ENCODE data around the gene PPP1R11. TPM values are rescaled to one million over a fixed set of nuclear protein-coding genes. Genes with fewer than 3 reads are reported as not detected.

Gene PPP1R11
- total and polyA plus RNA-seq, 9 of the 15 experiments (the other 6 are each of a cell fraction or from before 2014, with no cell fraction given), result 17.8 to 94.8 (median 44.6) TPM

DNA sequence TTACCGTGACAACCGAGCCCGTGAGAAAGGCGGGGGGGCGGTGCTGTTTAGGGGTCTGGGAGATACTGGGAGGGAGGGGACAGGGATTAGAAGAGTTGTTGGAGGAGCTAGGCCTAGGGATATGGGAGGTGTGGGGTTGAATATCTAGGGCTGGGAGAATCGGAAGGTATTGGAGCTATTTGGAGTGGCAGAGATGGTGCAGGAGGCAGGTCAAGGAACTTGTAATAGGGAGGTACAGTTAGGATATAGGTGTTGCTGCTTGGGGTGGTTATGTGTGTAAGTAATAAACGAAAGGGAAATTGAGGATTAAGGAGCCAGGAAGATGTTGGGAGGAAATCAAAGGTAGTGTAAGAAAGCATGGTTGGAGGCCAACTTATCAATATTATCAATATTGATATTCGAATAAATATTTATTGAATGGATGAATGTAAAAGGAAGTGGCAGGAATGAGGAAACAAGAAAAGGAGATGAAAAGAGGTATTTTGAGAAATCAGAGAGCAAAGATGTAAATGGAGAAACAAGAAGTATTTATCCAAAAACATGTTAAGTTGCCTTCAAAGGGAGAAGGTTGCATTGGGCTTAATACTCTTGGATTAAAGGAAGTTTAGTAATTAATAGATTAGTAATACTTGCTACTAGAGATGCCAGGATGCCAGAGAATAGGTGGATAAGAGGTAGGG, 602 bp downstream of the PPP1R11 start (continued):
- TF ChIP-seq, protein P1, sequence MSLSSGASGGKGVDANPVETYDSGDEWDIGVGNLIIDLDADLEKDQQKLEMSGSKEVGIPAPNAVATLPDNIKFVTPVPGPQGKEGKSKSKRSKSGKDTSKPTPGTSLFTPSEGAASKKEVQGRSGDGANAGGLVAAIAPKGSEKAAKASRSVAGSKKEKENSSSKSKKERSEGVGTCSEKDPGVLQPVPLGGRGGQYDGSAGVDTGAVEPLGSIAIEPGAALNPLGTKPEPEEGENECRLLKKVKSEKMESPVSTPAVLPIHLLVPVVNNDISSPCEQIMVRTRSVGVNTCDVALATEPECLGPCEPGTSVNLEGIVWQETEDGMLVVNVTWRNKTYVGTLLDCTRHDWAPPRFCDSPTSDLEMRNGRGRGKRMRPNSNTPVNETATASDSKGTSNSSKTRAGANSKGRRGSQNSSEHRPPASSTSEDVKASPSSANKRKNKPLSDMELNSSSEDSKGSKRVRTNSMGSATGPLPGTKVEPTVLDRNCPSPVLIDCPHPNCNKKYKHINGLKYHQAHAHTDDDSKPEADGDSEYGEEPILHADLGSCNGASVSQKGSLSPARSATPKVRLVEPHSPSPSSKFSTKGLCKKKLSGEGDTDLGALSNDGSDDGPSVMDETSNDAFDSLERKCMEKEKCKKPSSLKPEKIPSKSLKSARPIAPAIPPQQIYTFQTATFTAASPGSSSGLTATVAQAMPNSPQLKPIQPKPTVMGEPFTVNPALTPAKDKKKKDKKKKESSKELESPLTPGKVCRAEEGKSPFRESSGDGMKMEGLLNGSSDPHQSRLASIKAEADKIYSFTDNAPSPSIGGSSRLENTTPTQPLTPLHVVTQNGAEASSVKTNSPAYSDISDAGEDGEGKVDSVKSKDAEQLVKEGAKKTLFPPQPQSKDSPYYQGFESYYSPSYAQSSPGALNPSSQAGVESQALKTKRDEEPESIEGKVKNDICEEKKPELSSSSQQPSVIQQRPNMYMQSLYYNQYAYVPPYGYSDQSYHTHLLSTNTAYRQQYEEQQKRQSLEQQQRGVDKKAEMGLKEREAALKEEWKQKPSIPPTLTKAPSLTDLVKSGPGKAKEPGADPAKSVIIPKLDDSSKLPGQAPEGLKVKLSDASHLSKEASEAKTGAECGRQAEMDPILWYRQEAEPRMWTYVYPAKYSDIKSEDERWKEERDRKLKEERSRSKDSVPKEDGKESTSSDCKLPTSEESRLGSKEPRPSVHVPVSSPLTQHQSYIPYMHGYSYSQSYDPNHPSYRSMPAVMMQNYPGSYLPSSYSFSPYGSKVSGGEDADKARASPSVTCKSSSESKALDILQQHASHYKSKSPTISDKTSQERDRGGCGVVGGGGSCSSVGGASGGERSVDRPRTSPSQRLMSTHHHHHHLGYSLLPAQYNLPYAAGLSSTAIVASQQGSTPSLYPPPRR (CRISPR knock-in tag; IDR thresholded peaks at IDR 0.05; ENCODE audit: borderline replicate concordance), result no peak
- no peak; the same call in 1 of the 2 replicates for TF ChIP-seq SNIP1 (IDR thresholded peaks at IDR 0.05; ENCODE audit: low read depth)
- no peak for TF ChIP-seq ZFP36 (IDR thresholded peaks at IDR 0.05; ENCODE audit: low read depth, low read length, partially characterized antibody)
- no peak for TF ChIP-seq TCFL5 (CRISPR knock-in tag; conservative IDR thresholded peaks at IDR 0.05)
- TF ChIP-seq ZC3H11A (IDR thresholded peaks at IDR 0.05; ENCODE audit: low read depth, low read length), result no peak
- TF ChIP-seq, protein P2, sequence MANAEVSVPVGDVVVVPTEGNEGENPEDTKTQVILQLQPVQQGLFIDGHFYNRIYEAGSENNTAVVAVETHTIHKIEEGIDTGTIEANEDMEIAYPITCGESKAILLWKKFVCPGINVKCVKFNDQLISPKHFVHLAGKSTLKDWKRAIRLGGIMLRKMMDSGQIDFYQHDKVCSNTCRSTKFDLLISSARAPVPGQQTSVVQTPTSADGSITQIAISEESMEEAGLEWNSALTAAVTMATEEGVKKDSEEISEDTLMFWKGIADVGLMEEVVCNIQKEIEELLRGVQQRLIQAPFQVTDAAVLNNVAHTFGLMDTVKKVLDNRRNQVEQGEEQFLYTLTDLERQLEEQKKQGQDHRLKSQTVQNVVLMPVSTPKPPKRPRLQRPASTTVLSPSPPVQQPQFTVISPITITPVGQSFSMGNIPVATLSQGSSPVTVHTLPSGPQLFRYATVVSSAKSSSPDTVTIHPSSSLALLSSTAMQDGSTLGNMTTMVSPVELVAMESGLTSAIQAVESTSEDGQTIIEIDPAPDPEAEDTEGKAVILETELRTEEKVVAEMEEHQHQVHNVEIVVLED (CRISPR knock-in tag; IDR thresholded peaks at IDR 0.05), result no peak
- no peak for TF ChIP-seq SP2 (IDR thresholded peaks at IDR 0.05; ENCODE audit: extremely low read depth, low read depth, low read length, poor library complexity, severe bottlenecking)
- TF ChIP-seq ZNF764 (CRISPR knock-in tag; IDR thresholded peaks at IDR 0.05; ENCODE audit: low read depth), result no peak
- TF ChIP-seq TGIF2 (CRISPR knock-in tag; IDR thresholded peaks at IDR 0.05), result no peak
- TF ChIP-seq, protein P3, sequence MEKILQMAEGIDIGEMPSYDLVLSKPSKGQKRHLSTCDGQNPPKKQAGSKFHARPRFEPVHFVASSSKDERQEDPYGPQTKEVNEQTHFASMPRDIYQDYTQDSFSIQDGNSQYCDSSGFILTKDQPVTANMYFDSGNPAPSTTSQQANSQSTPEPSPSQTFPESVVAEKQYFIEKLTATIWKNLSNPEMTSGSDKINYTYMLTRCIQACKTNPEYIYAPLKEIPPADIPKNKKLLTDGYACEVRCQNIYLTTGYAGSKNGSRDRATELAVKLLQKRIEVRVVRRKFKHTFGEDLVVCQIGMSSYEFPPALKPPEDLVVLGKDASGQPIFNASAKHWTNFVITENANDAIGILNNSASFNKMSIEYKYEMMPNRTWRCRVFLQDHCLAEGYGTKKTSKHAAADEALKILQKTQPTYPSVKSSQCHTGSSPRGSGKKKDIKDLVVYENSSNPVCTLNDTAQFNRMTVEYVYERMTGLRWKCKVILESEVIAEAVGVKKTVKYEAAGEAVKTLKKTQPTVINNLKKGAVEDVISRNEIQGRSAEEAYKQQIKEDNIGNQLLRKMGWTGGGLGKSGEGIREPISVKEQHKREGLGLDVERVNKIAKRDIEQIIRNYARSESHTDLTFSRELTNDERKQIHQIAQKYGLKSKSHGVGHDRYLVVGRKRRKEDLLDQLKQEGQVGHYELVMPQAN (IDR thresholded peaks at IDR 0.05; ENCODE audit: borderline replicate concordance), result peak; percentile 59; the same call in 1 of the 2 replicates
- TF ChIP-seq SAFB (IDR thresholded peaks at IDR 0.05; ENCODE audit: borderline replicate concordance, low read depth, low read length), result no peak
- TF ChIP-seq, protein P4, sequence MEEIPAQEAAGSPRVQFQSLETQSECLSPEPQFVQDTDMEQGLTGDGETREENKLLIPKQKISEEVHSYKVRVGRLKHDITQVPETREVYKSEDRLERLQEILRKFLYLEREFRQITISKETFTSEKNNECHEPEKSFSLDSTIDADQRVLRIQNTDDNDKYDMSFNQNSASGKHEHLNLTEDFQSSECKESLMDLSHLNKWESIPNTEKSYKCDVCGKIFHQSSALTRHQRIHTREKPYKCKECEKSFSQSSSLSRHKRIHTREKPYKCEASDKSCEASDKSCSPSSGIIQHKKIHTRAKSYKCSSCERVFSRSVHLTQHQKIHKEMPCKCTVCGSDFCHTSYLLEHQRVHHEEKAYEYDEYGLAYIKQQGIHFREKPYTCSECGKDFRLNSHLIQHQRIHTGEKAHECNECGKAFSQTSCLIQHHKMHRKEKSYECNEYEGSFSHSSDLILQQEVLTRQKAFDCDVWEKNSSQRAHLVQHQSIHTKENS (CRISPR knock-in tag; IDR thresholded peaks at IDR 0.05), result no peak
- TF ChIP-seq HNRNPUL1 (IDR thresholded peaks at IDR 0.05; ENCODE audit: low read length), result no peak
- TF ChIP-seq, protein P5, sequence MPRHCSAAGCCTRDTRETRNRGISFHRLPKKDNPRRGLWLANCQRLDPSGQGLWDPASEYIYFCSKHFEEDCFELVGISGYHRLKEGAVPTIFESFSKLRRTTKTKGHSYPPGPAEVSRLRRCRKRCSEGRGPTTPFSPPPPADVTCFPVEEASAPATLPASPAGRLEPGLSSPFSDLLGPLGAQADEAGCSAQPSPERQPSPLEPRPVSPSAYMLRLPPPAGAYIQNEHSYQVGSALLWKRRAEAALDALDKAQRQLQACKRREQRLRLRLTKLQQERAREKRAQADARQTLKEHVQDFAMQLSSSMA (CRISPR knock-in tag; IDR thresholded peaks at IDR 0.05), result no peak
